Tibial nerve (tissue), 3 donors: ENCODE results near the gene PSD4.

Source experiments
- POLR2A ChIP-seq, 2 donors: fragments of 450-650 bp; IDR thresholded peaks; one replicate each; pipeline ENCODE4 v1.6.1; 2017; ENCODE audit warnings: antibody characterized with exemption in 2 of 2, mild to moderate bottlenecking in 2 of 2, moderate library complexity in 2 of 2
- TF ChIP-seq, protein P1 (sequence below), 5 experiments: fragments of 200-600 bp in 3 of 5; fragments of 450-650 bp in 2 of 5; sonication (generic) in 3 of 5; IDR thresholded peaks; one replicate each; pipeline ENCODE4 v1.5.1; 2016 to 2019; ENCODE audit warnings: antibody characterized with exemption in 5 of 5, mild to moderate bottlenecking in 3 of 5, moderate library complexity in 2 of 5

DNA sequence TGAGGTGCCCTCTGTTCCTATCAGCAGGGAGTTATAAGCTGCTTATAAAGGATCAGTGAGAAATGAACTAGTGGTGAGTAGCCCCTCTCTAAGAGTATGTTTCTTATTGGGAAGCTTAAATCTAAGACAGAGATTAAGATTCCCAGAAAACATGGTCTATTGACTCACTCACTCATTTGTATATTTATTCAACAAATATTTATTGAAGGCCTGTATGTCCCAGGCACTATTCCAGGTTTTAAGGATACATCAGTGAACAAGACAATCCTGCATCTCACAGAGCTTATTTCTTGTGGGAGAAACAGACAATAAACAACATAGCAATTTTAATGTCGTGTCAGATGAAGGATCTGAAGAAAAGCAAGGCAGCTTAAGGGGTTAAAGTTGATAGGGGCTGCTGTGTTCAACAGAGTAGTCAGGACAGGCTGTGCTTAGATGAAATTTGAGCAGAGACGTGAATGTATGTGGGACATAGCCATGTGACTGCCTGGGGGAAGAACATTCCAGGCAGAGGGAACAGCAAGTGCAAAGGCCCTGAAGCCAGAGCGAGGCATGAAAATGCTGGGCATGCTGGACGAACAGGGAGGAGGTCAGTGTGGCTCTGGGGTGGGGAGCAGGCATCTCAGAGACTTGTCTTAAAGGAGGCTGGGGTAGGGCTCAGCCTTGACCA lies 14.8 kb upstream of the PSD4 start:
- TF ChIP-seq, protein P1, sequence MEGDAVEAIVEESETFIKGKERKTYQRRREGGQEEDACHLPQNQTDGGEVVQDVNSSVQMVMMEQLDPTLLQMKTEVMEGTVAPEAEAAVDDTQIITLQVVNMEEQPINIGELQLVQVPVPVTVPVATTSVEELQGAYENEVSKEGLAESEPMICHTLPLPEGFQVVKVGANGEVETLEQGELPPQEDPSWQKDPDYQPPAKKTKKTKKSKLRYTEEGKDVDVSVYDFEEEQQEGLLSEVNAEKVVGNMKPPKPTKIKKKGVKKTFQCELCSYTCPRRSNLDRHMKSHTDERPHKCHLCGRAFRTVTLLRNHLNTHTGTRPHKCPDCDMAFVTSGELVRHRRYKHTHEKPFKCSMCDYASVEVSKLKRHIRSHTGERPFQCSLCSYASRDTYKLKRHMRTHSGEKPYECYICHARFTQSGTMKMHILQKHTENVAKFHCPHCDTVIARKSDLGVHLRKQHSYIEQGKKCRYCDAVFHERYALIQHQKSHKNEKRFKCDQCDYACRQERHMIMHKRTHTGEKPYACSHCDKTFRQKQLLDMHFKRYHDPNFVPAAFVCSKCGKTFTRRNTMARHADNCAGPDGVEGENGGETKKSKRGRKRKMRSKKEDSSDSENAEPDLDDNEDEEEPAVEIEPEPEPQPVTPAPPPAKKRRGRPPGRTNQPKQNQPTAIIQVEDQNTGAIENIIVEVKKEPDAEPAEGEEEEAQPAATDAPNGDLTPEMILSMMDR (IDR thresholded peaks at IDR 0.05): no peak
- no peak for TF ChIP-seq POLR2A (IDR thresholded peaks at IDR 0.05)
